Stimulated activated effector memory CD8-positive, alpha-beta T cell treated with anti-CD3 and anti-CD28 coated beads, Interleukin-12 subunit alpha, Interleukin-12 subunit beta, amount 100 ng/mL, for 72 hours (primary cell): Measurements from ENCODE around the gene CHCHD3.

Experiments used
- ATAC-seq: fragments of 150-1000 bp; cut with Tn5 transposase; 2 replicates; pipeline ENCODE4 v1.10.0; 2021
- DNase-seq, 2 donors: peaks; one replicate each; pipeline ENCODE4 v3.0.0; 2021 to 2022; ENCODE audit warnings: low spot score in 2 of 2
- H3K27ac Mint-ChIP-seq: one replicate; pipeline ENCODE4 v1.8.0; 2022; ENCODE audit warnings: mild to moderate bottlenecking, mixed read lengths
- H3K36me3 Mint-ChIP-seq: one replicate; pipeline ENCODE4 v1.8.0; 2022; ENCODE audit warnings: mild to moderate bottlenecking, mixed read lengths
- H3K4me1 Mint-ChIP-seq: one replicate; pipeline ENCODE4 v1.8.0; 2022; ENCODE audit warnings: mixed read lengths
- H3K4me3 Mint-ChIP-seq: one replicate; pipeline ENCODE4 v1.8.0; 2022; ENCODE audit warnings: mild to moderate bottlenecking, mixed read lengths
- H3K9me3 Mint-ChIP-seq: one replicate; pipeline ENCODE4 v1.8.0; 2022; ENCODE audit warnings: mixed read lengths

The CHCHD3 gene

DNA sequence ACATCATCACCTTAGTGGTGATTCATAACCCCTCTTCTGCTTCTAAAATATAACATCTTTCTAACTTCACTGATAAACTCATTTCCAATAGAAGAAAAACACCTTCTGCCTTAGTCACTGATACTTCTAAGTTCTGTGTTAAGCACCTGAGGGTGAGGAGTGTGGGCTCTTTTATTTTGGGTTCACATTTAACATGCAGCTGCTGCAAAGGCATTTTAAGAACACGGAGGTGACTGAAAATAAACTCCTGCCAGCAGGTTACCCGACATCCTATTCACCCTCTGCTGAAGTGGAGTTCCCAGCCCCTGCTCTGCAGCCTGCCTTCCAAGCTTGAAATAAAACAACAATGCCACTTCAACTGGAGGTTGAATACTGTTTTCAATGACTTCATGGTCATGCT, 302.7 kb downstream of the CHCHD3 start:
- Mint-ChIP-seq H3K4me1 (peaks cover 23% of the 10 kb centered on the region), H3K36me3 (peaks cover 4% of the 10 kb centered on the region), H3K27ac (no peak overlapping the region), H3K4me3 (no peak overlapping the region), H3K9me3 (peaks cover 3% of the 10 kb centered on the region)
- DNase-seq (no peak), ATAC-seq (peak; percentile 11)

DNA sequence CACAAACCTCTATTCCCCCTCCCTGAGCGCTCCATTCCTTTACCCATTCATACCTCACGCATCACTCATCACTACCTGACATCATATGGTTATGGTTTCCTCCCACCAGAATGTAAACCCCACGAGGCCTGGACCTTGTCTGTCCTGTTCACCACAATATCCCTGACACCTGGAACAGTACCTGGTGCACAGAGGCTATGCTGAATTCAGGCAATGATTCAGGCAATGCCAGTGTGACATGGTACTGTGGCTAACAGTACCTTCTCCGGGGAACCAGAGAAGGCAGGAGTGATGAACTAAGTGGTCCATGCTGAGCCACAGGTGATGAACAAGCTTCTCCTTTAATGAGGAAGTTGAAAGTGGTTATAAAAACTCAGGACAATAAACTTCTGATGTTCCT, 303.1 kb downstream of the CHCHD3 start:
- no peak overlapping the region for H3K27ac Mint-ChIP-seq
- H3K36me3 Mint-ChIP-seq: no peaks in the 10 kb centered on the region
- peaks cover 27% of the 10 kb centered on the region for H3K4me1 Mint-ChIP-seq
- no peak for DNase-seq
- peak; percentile 58 for ATAC-seq
- H3K9me3 Mint-ChIP-seq: peaks cover 3% of the 10 kb centered on the region
- no peak overlapping the region for H3K4me3 Mint-ChIP-seq

DNA sequence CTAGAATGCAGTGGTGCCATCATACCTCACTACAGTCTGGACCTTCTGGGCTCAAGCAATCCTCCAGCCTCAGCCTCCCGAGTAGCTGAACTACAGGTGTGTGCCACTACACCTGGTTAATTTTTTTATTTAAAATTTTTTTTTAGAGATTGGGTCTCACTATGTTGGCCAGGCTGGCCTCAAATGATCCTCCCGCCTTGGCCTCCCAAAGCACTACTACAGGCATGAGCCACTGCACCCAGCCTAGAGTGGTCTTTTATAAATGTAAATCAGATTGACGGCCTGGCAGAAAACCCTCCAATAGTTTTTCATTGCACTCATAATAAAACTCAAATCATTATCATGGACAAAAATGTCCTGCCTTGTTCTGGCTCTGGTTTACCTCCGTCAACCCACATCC, 303.9 kb downstream of the CHCHD3 start:
- Mint-ChIP-seq H3K4me3 (no peak overlapping the region), H3K9me3 (peaks cover 3% of the 10 kb centered on the region), H3K36me3 (no peaks in the 10 kb centered on the region), H3K4me1 (peaks cover 34% of the 10 kb centered on the region), H3K27ac (no peak overlapping the region)
- ATAC-seq (no peak), DNase-seq (no peak)

DNA sequence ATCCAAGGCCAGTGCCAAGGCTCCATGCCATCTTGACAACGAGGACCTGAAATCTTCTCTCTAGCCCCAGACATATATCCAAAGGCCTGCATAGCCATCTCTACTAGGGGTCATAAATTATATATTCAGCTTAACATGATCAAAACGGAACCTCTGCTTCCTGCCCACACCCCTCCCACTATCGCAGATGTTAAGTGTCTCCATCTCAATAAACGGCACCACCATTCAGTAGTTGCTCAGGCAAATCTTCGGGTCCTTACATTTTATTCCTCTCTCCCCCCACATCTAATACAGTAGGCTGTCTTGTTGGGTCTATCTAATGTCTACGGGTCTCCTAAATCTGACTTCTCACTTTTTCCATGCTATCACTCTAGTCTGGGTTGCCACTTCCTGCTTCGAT, 304.5 kb downstream of the CHCHD3 start:
- DNase-seq: no peak
- Mint-ChIP-seq H3K4me1 (peaks cover 34% of the 10 kb centered on the region), H3K27ac (no peak overlapping the region), H3K36me3 (no peaks in the 10 kb centered on the region), H3K4me3 (no peak overlapping the region), H3K9me3 (peaks cover 3% of the 10 kb centered on the region)
- no peak for ATAC-seq

DNA sequence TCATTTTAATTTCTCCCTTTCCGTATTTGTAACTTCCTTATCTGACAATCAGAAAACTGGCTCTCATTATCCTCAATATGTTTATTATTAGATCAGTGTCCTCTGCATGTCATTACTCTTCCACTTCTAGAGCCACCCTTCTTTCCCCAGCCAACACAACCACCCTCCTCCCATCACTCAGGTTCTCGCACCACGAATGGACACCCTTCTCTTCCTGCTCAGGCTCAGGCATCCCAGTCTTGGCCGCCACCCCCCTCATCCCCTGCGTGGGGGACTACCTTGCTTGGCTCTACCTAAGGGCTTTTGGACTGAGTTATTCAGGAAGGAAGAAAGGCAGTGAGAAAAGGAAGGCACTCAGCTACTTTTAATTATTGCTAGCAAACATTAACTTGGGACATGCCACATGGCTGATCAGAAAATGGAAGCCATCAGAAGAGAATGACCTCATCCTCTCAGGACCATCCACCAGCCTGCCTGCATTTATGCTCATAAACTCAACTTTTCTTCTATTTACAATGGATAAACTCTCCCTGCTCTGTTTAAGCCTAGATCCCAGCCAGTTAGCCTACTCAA, 305.8 kb downstream of the CHCHD3 start:
- no peak overlapping the region for H3K4me3 Mint-ChIP-seq
- ATAC-seq (no peak), DNase-seq (no peak)
- H3K36me3 Mint-ChIP-seq: no peaks in the 10 kb centered on the region
- no peak overlapping the region for H3K27ac Mint-ChIP-seq
- H3K9me3 Mint-ChIP-seq: peaks cover 3% of the 10 kb centered on the region
- H3K4me1 Mint-ChIP-seq: peaks cover 34% of the 10 kb centered on the region

DNA sequence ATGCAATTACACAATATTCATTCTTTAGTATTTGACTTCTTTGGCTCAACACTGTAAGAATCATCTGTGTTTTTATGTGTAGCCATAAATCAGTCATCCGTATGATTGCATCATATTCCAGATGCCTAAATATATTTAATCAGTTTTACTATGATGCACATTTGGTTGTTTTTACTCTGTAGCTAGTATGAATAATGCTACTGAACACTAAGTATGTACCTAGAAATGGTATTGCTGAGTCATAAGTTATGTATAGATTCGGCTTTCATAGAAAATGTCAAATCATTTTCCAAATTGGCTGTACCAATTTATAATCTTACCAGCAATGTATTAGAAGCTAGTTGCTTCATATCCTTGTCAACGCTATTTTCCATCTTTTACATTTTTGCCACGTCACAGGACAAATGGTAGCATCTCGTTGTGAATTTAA, 308.3 kb downstream of the CHCHD3 start:
- DNase-seq (no peak), ATAC-seq (peak; percentile 96)
- H3K4me3 Mint-ChIP-seq: no peak overlapping the region
- peaks cover 25% of the 10 kb centered on the region for H3K4me1 Mint-ChIP-seq
- no peak overlapping the region for H3K27ac Mint-ChIP-seq
- H3K9me3 Mint-ChIP-seq: peaks cover 11% of the 10 kb centered on the region
- no peaks in the 10 kb centered on the region for H3K36me3 Mint-ChIP-seq

DNA sequence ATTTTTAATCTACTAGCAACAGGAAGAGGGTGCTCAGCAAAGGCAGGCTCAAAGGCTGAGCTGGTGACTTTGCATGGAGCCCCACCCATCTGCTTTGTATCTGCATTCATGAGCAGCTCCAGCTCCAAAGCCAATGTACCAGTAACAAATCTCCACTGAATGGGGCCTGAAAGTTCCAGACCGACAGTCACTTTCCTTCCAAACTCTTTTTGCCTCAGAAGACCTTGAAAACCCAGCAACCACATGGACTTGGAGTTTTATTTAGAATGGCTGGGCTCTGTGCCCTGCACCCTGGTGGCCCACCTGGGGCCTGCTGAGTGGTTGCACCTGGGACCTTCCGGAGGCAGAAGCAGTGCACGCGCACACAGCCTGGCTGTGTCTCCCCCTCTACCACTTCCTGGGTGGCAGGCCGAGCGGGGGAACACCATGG, 310.6 kb downstream of the CHCHD3 start:
- H3K36me3 Mint-ChIP-seq: no peaks in the 10 kb centered on the region
- DNase-seq (no peak), ATAC-seq (no peak)
- no peak overlapping the region for H3K4me3 Mint-ChIP-seq
- peaks cover 11% of the 10 kb centered on the region for H3K4me1 Mint-ChIP-seq
- no peak overlapping the region for H3K27ac Mint-ChIP-seq
- H3K9me3 Mint-ChIP-seq: peaks cover 9% of the 10 kb centered on the region

DNA sequence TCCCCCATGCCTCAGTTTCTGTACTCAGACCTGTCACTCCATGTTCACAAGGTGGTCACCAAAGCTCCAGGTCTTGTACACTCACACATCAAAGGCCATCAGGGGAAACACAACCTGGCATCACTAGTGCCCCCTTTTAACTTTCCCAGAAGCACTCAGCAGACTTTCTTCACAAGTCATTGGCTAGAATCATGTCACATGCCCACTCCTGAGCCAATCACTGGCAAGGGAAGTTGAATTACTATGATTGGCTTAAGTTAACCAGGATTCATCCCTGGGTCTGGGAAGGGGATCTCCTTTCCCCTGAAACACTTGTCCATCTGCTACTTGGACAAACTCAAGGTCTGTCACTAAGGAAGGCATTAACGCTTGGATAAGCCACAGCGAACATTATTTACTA, 311.8 kb downstream of the CHCHD3 start:
- no peak for ATAC-seq
- Mint-ChIP-seq H3K27ac (no peak overlapping the region), H3K4me1 (peaks cover 11% of the 10 kb centered on the region)

DNA sequence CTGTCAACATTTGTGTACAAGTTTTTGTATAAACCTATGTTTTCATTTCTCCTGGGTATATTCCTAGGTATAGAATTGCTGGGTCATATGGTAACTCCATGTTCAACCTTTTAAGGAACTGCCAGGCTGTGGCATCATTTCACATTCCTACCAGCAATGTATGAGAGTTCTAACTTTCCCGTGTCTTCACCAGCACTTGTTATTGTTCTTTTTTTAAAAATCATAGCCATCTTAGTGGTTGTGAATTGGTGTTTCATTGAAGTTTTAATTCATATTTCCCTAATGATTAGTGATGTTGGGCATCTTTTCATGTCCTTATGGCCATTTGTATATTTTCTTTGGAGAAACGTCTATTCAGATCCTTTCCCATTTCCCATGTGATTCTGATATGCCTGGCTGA, 312.6 kb downstream of the CHCHD3 start:
- ATAC-seq (no peak), DNase-seq (no peak)
- H3K36me3 Mint-ChIP-seq: no peaks in the 10 kb centered on the region
- H3K4me3 Mint-ChIP-seq: no peak overlapping the region
- H3K27ac Mint-ChIP-seq: no peak overlapping the region
- peaks cover 9% of the 10 kb centered on the region for H3K9me3 Mint-ChIP-seq
- H3K4me1 Mint-ChIP-seq: peaks cover 11% of the 10 kb centered on the region

More for the DNA sequence above, 311.8 kb downstream of the CHCHD3 start:
- Mint-ChIP-seq H3K36me3 (no peaks in the 10 kb centered on the region), H3K4me3 (no peak overlapping the region), H3K9me3 (peaks cover 9% of the 10 kb centered on the region)
- DNase-seq: no peak

DNA sequence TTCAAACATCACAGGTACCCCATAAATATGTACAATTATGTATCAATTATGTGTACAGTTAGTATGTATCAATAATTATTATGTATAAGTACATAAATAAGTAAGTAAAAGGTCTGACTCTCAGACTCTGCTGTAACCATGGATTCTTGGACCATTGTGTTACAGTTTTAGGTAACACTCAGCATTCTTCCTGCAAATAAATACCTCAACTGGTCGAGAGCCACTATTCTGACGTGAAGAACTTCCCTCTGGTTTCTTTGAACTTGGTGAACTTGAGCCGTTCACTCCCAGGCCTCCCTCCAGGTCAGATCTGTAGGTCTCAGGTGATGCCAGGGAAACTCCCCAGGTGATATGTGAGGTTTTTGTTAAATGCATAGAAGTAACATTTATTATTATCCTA, 313.8 kb downstream of the CHCHD3 start:
- H3K9me3 Mint-ChIP-seq: peaks cover 9% of the 10 kb centered on the region
- no peak for ATAC-seq
- DNase-seq: no peak
- H3K27ac Mint-ChIP-seq: no peak overlapping the region
- H3K4me3 Mint-ChIP-seq: no peak overlapping the region
- peaks cover under 1% of the 10 kb centered on the region for H3K4me1 Mint-ChIP-seq
- no peaks in the 10 kb centered on the region for H3K36me3 Mint-ChIP-seq

DNA sequence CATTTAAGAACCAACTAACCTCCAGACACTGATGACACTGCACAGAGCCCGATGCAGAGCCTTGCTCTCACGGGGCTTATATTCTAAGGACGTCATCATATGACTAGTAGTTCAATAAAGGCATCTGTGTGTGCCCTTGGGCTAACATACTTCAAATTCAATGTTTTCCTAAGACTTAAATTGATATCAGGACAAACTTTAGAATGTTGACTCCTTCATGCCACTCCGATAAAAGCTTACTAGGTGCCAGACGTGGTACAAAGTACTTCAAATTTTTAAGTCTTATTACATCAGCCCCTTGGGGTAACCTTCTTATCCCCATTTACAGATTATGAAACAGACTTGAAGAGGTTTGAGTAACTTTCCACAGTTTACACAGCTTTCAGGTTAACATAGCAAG, 314.5 kb downstream of the CHCHD3 start:
- ATAC-seq (no peak), DNase-seq (no peak)
- H3K36me3 Mint-ChIP-seq: no peaks in the 10 kb centered on the region
- no peaks in the 10 kb centered on the region for H3K4me1 Mint-ChIP-seq
- H3K27ac Mint-ChIP-seq: no peak overlapping the region
- H3K9me3 Mint-ChIP-seq: peaks cover 9% of the 10 kb centered on the region
- no peak overlapping the region for H3K4me3 Mint-ChIP-seq

DNA sequence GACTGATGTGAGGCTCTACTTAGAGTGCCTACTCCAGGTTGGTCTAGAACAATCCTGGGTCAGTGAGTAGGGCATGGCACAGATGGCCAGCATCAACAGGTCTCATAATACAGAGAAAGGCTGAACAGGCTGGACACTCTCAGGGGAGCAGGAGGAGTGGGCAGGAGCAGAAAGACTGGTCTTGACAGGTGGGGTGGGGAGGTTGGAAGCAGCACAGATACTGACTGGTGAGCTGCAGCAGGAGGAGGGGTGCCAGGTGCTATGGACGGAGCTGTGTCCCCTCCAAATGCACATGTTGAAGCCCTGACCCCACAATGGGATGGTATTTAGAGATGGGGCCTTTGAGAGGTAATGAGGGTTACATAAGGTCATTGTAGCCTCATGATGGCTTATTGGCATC, 315.2 kb downstream of the CHCHD3 start:
- H3K27ac Mint-ChIP-seq: no peak overlapping the region
- DNase-seq: no peak
- H3K4me3 Mint-ChIP-seq: no peak overlapping the region
- H3K9me3 Mint-ChIP-seq: peaks cover 9% of the 10 kb centered on the region
- no peaks in the 10 kb centered on the region for H3K36me3 Mint-ChIP-seq
- H3K4me1 Mint-ChIP-seq: no peaks in the 10 kb centered on the region
- ATAC-seq: peak; percentile 34

DNA sequence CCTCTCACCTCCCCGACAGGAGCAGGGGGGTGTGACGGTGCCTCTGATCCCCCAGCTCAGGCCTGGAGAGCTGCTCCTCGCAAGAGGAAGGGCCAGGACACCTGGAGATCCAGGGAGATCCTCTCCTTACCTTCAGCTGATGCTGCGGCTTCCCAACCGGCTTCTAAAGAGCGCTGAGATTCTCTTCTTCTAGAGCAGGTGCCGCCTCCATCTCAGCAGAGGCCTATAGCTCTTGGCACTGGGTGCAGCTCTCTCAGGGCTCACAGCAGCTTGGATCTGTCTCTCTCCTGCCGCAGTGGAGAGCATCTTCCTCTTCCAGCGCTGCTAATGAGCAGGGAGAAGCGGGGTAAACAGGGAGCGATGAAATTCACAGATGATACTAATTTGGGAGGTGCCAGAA, 316.0 kb downstream of the CHCHD3 start:
- ATAC-seq (no peak), DNase-seq (no peak)
- no peaks in the 10 kb centered on the region for H3K36me3 Mint-ChIP-seq
- H3K4me3 Mint-ChIP-seq: no peak overlapping the region
- H3K27ac Mint-ChIP-seq: no peak overlapping the region
- H3K9me3 Mint-ChIP-seq: peaks cover 9% of the 10 kb centered on the region
- no peaks in the 10 kb centered on the region for H3K4me1 Mint-ChIP-seq

DNA sequence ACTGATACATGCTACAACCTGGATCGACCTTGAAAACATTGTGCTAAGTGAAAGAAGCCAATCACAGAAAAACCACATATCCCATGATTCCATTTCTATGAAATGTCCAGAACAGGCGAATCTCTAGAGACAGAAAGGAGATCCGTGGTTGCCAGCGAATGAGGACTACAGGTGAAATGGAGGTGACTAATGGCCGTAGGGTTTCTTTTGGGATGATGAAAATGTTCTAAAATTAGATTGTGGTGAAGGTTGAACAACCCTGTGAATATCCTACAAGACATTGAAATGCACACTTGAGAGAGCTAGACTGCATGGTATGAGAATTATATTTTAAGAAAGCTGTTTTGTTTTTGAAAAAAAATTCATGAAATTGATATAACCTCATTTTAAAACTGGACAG, 317.1 kb downstream of the CHCHD3 start:
- no peak overlapping the region for H3K27ac Mint-ChIP-seq
- H3K36me3 Mint-ChIP-seq: no peaks in the 10 kb centered on the region
- H3K4me1 Mint-ChIP-seq: no peaks in the 10 kb centered on the region
- H3K9me3 Mint-ChIP-seq: peaks cover 5% of the 10 kb centered on the region
- no peak for DNase-seq
- no peak overlapping the region for H3K4me3 Mint-ChIP-seq
- ATAC-seq: no peak

DNA sequence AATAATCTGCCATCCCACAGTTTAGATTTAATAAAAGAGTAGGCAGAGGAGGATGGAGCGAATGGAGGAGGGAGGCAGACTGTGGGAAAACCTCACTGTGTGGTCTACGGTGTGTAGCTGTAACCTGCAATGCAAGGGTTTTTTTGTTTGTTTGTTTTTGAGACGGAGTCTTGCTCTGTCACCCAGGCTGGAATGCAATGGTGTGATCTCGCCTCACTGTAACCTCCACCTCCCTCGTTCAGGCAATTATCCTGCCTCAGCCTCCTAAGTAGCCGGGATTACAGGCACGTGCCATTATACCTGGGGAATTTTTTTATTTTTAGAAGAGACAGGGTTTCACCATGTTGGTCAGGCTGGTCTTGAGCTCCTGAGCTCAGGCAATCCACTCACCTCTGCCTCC, 321.0 kb downstream of the CHCHD3 start:
- DNase-seq (no peak), ATAC-seq (no peak)
- no peaks in the 10 kb centered on the region for H3K36me3 Mint-ChIP-seq
- H3K4me3 Mint-ChIP-seq: no peak overlapping the region
- H3K27ac Mint-ChIP-seq: no peak overlapping the region
- no peaks in the 10 kb centered on the region for H3K9me3 Mint-ChIP-seq
- no peaks in the 10 kb centered on the region for H3K4me1 Mint-ChIP-seq

DNA sequence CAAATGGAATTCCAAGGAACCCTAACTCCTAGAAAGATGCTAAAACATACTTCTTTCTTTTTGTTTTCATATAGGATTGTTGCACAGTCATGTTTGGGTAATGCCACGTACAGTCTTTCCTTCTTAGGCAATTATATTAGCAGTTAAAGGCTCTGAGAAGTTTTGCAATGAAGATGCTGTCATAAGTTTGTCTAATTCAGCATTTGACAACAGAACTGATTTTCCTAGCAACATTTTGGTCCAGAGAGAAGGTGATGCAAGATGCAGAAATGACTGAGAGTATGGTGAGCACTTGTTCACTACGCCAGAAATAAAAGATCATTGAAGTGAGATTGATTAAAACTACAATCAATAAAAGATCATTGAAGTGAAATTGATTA, 321.7 kb downstream of the CHCHD3 start:
- no peak for DNase-seq
- Mint-ChIP-seq H3K4me3 (no peak overlapping the region), H3K9me3 (no peaks in the 10 kb centered on the region), H3K4me1 (no peaks in the 10 kb centered on the region), H3K27ac (no peak overlapping the region), H3K36me3 (no peaks in the 10 kb centered on the region)
- no peak for ATAC-seq
